ENCODE data around the gene ABCD1. TPM values are rescaled to one million over a fixed set of nuclear protein-coding genes. Genes with fewer than 3 reads are reported as not detected.

The ABCD1 gene
- total RNA-seq, 4 donors from 2014 or later: 13.0 to 36.6 (median 15.0) TPM

GRCh38 chrX:153764786-153765137 lies 40.1 kb downstream of the ABCD1 start:
- TF ChIP-seq POLR2A (IDR thresholded peaks at IDR 0.05) (no peak), CTCF (IDR thresholded peaks at IDR 0.05) (no peak), EP300 (IDR thresholded peaks at IDR 0.05) (no peak)
- Histone ChIP-seq H3K36me3 (no peaks in the 10 kb centered on the region), H3K27me3 (no peaks in the 10 kb centered on the region), H3K9me3 (no peaks in the 10 kb centered on the region), H3K4me3 (peak overlapping the region in 3 of 4 donors; percentile 9 to 48 (median 12)), H3K4me1 (peaks cover 0 to 26% (median 2%) of the 10 kb centered on the region in 4 donors), H3K27ac (peak overlapping the region in 3 of 4 donors; percentile 8 to 82 (median 60))
- no peak for DNase-seq (ENCODE audit: low spot score in 2 of 2)
- WGBS, 2 donors: 49 to 59% methylated on average over 2 to 5 of the region's 7 CpGs

GRCh38 chrX:153765138-153766079 lies 40.8 kb downstream of the ABCD1 start:
- no peaks in the 10 kb centered on the region for H3K9me3 ChIP-seq
- WGBS, 2 donors: 42 to 70% methylated on average over 14 to 23 of the region's 27 CpGs
- no peaks in the 10 kb centered on the region for H3K27me3 ChIP-seq
- DNase-seq (ENCODE audit: low spot score in 2 of 2): no peak
- no peaks in the 10 kb centered on the region for H3K36me3 ChIP-seq
- H3K4me1 ChIP-seq: peaks cover 0 to 26% (median 3%) of the 10 kb centered on the region in 4 donors
- H3K27ac ChIP-seq: peak overlapping the region in 3 of 4 donors; percentile 42 to 86 (median 82)
- peak overlapping the region; percentile 23 to 48 (median 34) for H3K4me3 ChIP-seq
- TF ChIP-seq POLR2A (IDR thresholded peaks at IDR 0.05) (peak in 1 of 2 donors; percentile 9), EP300 (IDR thresholded peaks at IDR 0.05) (peak in 1 of 2 donors; percentile 79), CTCF (IDR thresholded peaks at IDR 0.05) (no peak)

GRCh38 chrX:153766098-153766817 lies 41.6 kb downstream of the ABCD1 start:
- no peaks in the 10 kb centered on the region for H3K27me3 ChIP-seq
- DNase-seq (ENCODE audit: low spot score in 2 of 2): no peak
- H3K4me1 ChIP-seq: peaks cover 0 to 26% (median 3%) of the 10 kb centered on the region in 4 donors
- H3K27ac ChIP-seq: peak overlapping the region in 3 of 4 donors; percentile 42 to 86 (median 82)
- WGBS, 2 donors: 31 to 59% methylated on average over 8 to 21 of the region's 21 CpGs
- no peak for TF ChIP-seq POLR2A (IDR thresholded peaks at IDR 0.05)
- TF ChIP-seq EP300 (IDR thresholded peaks at IDR 0.05): peak in 1 of 2 donors; percentile 47
- no peaks in the 10 kb centered on the region for H3K36me3 ChIP-seq
- peak overlapping the region; percentile 23 to 48 (median 34) for H3K4me3 ChIP-seq
- no peaks in the 10 kb centered on the region for H3K9me3 ChIP-seq

GRCh38 chrX:153766871-153767673 lies 42.4 kb downstream of the ABCD1 start:
- Histone ChIP-seq H3K4me3 (peak overlapping the region; percentile 9 to 48 (median 24)), H3K4me1 (peaks cover 0 to 31% (median 3%) of the 10 kb centered on the region in 4 donors), H3K27ac (peak overlapping the region in 3 of 4 donors; percentile 59 to 82 (median 78)), H3K9me3 (no peaks in the 10 kb centered on the region), H3K36me3 (no peaks in the 10 kb centered on the region), H3K27me3 (no peaks in the 10 kb centered on the region)
- TF ChIP-seq POLR2A (IDR thresholded peaks at IDR 0.05) (no peak), EP300 (IDR thresholded peaks at IDR 0.05) (no peak), CTCF (IDR thresholded peaks at IDR 0.05) (no peak)
- DNase-seq (ENCODE audit: low spot score in 2 of 2): no peak
- WGBS, 2 donors: 49 to 81% methylated on average over 28 to 45 of the region's 56 CpGs

GRCh38 chrX:153767674-153768055 lies 43.0 kb downstream of the ABCD1 start:
- no peak for TF ChIP-seq CTCF (IDR thresholded peaks at IDR 0.05)
- TF ChIP-seq POLR2A (IDR thresholded peaks at IDR 0.05): no peak
- no peak for TF ChIP-seq EP300 (IDR thresholded peaks at IDR 0.05)
- Histone ChIP-seq H3K27me3 (no peaks in the 10 kb centered on the region), H3K27ac (peak overlapping the region in 2 of 4 donors; percentile 78 to 82), H3K4me1 (peaks cover 0 to 35% (median 3%) of the 10 kb centered on the region in 4 donors), H3K36me3 (no peaks in the 10 kb centered on the region), H3K4me3 (peak overlapping the region in 1 of 4 donors; percentile 48), H3K9me3 (no peaks in the 10 kb centered on the region)
- no peak for DNase-seq (ENCODE audit: low spot score in 2 of 2)
- WGBS, 2 donors: 57 to 81% methylated on average over 8 to 18 of the region's 20 CpGs

Data from tibial nerve (tissue), 4 donors.